ENCODE measurements around the gene TRIM29.

DNA sequence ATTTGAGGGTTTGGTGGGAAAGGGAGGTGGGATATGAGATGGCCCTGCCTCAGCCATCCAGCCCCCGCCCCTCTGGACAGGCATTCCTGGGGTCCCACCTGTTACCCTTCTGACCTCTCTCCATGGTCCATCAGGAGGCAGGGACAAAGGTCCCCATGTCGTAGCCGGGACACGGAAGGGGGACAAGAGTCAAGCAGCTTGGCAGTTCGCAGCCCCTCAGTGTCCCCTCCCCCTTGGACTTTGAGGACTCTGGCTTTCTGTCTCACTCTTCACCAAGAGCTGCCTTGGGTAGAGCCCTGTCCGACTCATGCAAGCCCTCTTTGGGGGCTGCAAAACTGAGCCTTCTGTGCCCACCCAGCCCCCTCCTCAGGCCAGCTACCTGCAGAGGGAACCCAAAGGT, 30.2 kb downstream of the TRIM29 start:
- TF ChIP-seq CTCF (IDR thresholded peaks at IDR 0.05) (no peak), EZH2 (IDR thresholded peaks at IDR 0.05) (no peak)

Data from neural progenitor cell (in vitro differentiated cells).